HEK293 (cell line): Measurements from ENCODE around the gene SKIC8.

Experiments used
- CTCF ChIA-PET: fragments of 350-600 bp; formaldehyde crosslinking; extraction: SDS; loops from one replicate; lab custom pipeline; 2021; ENCODE audit warnings: antibody characterized with exemption; lab: Yijun Ruan, JAX
- POLR2A ChIA-PET: fragments of 300-600 bp; formaldehyde crosslinking; extraction: SDS; loops from one replicate; lab custom pipeline; 2020; ENCODE audit warnings: antibody characterized with exemption, inconsistent platforms; lab: Yijun Ruan, JAX
- H3K27ac ChIP-seq: fragments of 200-500 bp; sonication (Bioruptor generic); 2 replicates; pipeline ENCODE4 v1.5.1; 2014; ENCODE audit warnings: low read depth, low read length, control low read depth, inconsistent platforms; ENCODE audit errors: extremely low read depth
- H3K36me3 ChIP-seq, 2 experiments: fragments of 200-500 bp in 1 of 2; sonication (Bioruptor generic) in 1 of 2; 1 replicate in 1 of 2; 2 replicates in 1 of 2; pipeline ENCODE4 v1.5.1; 2014 to 2017; ENCODE audit warnings: inconsistent platforms in 2 of 2, low read length in 2 of 2; ENCODE audit not compliant: control insufficient read depth in 2 of 2, insufficient read depth in 1 of 2
- H3K4me1 ChIP-seq: fragments of 200-500 bp; sonication (Bioruptor generic); 2 replicates; pipeline ENCODE4 v1.5.1; 2014; ENCODE audit warnings: mild to moderate bottlenecking, low read length, inconsistent platforms; ENCODE audit not compliant: control insufficient read depth, insufficient read depth
- H3K4me3 ChIP-seq: 2 replicates; pipeline ENCODE4 v1.5.1; 2011; ENCODE audit warnings: low read depth, mild to moderate bottlenecking, control low read depth, low read length, moderate library complexity
- H3K9me3 ChIP-seq: fragments of 200-500 bp; sonication (Bioruptor generic); 2 replicates; pipeline ENCODE4 v1.5.1; 2014; ENCODE audit warnings: low read depth, low read length, inconsistent platforms; ENCODE audit not compliant: control insufficient read depth, insufficient read depth
- BCL11A ChIP-seq: fragments of 450-650 bp; formaldehyde crosslinking; IDR thresholded peaks from 2 replicates; pipeline ENCODE4 v1.5.1; 2016; ENCODE audit warnings: low read depth, missing biosample characterization, missing genetic modification characterization
- BCL11B ChIP-seq: fragments of 450-650 bp; formaldehyde crosslinking; IDR thresholded peaks from 2 replicates; pipeline ENCODE4 v1.5.1; 2016; ENCODE audit warnings: low read depth, missing biosample characterization, missing genetic modification characterization
- KLF8 ChIP-seq: fragments of 450-650 bp; formaldehyde crosslinking; IDR thresholded peaks from 2 replicates; pipeline ENCODE4 v1.5.1; 2016; ENCODE audit warnings: missing biosample characterization, missing genetic modification characterization
- KLF9 ChIP-seq: fragments of 450-650 bp; formaldehyde crosslinking; IDR thresholded peaks from 2 replicates; pipeline ENCODE4 v1.5.1; 2016; ENCODE audit warnings: missing biosample characterization, missing genetic modification characterization, low read depth
- MEIS1 ChIP-seq: sonication (generic); formaldehyde crosslinking; IDR thresholded peaks from 2 replicates; pipeline ENCODE4 v1.8.1; 2022; ENCODE audit warnings: missing genetic modification reagents, mild to moderate bottlenecking, borderline replicate concordance
- OVOL3 ChIP-seq: fragments of 450-650 bp; formaldehyde crosslinking; IDR thresholded peaks from 2 replicates; pipeline ENCODE4 v1.5.1; 2016; ENCODE audit warnings: missing biosample characterization, missing genetic modification characterization
- REPIN1 ChIP-seq: fragments of 450-650 bp; formaldehyde crosslinking; IDR thresholded peaks from 2 replicates; pipeline ENCODE4 v1.5.1; 2017; ENCODE audit warnings: missing biosample characterization, missing genetic modification characterization, low read depth
- TRIM28 ChIP-seq: IDR thresholded peaks from 2 replicates; pipeline ENCODE4 v1.6.1; 2011; ENCODE audit warnings: low read length, control low read depth, borderline replicate concordance
- ZBTB7A ChIP-seq: fragments of 450-650 bp; formaldehyde crosslinking; IDR thresholded peaks from 2 replicates; pipeline ENCODE4 v1.5.1; 2016; ENCODE audit warnings: low read depth, missing biosample characterization, missing genetic modification characterization
- ZNF132 ChIP-seq: fragments of 450-650 bp; formaldehyde crosslinking; IDR thresholded peaks from 2 replicates; pipeline ENCODE4 v1.5.1; 2017; ENCODE audit warnings: missing biosample characterization, missing genetic modification characterization, borderline replicate concordance
- ZNF146 ChIP-seq: fragments of 450-650 bp; formaldehyde crosslinking; IDR thresholded peaks from 2 replicates; pipeline ENCODE4 v1.5.1; 2016; ENCODE audit warnings: missing biosample characterization, missing genetic modification characterization
- ZNF221 ChIP-seq: fragments of 450-650 bp; formaldehyde crosslinking; IDR thresholded peaks from 2 replicates; pipeline ENCODE4 v1.5.1; 2017; ENCODE audit warnings: missing biosample characterization, missing genetic modification characterization, borderline replicate concordance
- ZNF24 ChIP-seq: fragments of 450-650 bp; formaldehyde crosslinking; IDR thresholded peaks from 2 replicates; pipeline ENCODE4 v1.5.1; 2016; ENCODE audit warnings: missing biosample characterization, missing genetic modification characterization
- ZNF266 ChIP-seq: fragments of 450-650 bp; formaldehyde crosslinking; IDR thresholded peaks from 2 replicates; pipeline ENCODE4 v1.5.1; 2016; ENCODE audit warnings: missing biosample characterization, missing genetic modification characterization, low read depth
- ZNF292 ChIP-seq: fragments of 450-650 bp; formaldehyde crosslinking; IDR thresholded peaks from 2 replicates; pipeline ENCODE4 v1.5.1; 2016; ENCODE audit warnings: low read depth, missing biosample characterization, missing genetic modification characterization, borderline replicate concordance
- ZNF350 ChIP-seq: fragments of 450-650 bp; formaldehyde crosslinking; IDR thresholded peaks from 2 replicates; pipeline ENCODE4 v1.5.0; 2017; ENCODE audit warnings: missing biosample characterization, mild to moderate bottlenecking, missing genetic modification characterization
- ZNF362 ChIP-seq: fragments of 450-650 bp; formaldehyde crosslinking; IDR thresholded peaks from 2 replicates; pipeline ENCODE4 v1.5.1; 2016; ENCODE audit warnings: missing biosample characterization, missing genetic modification characterization
- ZNF37A ChIP-seq: fragments of 450-650 bp; IDR thresholded peaks from 2 replicates; pipeline ENCODE4 v1.5.1; 2018; ENCODE audit warnings: missing biosample characterization, missing genetic modification characterization
- ZNF501 ChIP-seq: fragments of 450-650 bp; formaldehyde crosslinking; IDR thresholded peaks from 2 replicates; pipeline ENCODE4 v1.5.1; 2016; ENCODE audit warnings: missing biosample characterization, missing genetic modification characterization
- ZNF510 ChIP-seq: fragments of 450-650 bp; formaldehyde crosslinking; IDR thresholded peaks from 2 replicates; pipeline ENCODE4 v1.5.1; 2018; ENCODE audit warnings: mild to moderate bottlenecking, missing genetic modification characterization, missing biosample characterization; ENCODE audit not compliant: insufficient replicate concordance
- ZNF580 ChIP-seq: fragments of 450-650 bp; formaldehyde crosslinking; IDR thresholded peaks from 2 replicates; pipeline ENCODE4 v1.5.1; 2016; ENCODE audit warnings: missing biosample characterization, missing genetic modification characterization
- ZNF660 ChIP-seq: fragments of 450-650 bp; IDR thresholded peaks from 2 replicates; pipeline ENCODE4 v1.5.1; 2018; ENCODE audit warnings: missing biosample characterization, mild to moderate bottlenecking, missing genetic modification characterization
- ZNF677 ChIP-seq: fragments of 450-650 bp; IDR thresholded peaks from 2 replicates; pipeline ENCODE4 v1.5.0; 2018; ENCODE audit warnings: missing biosample characterization, mild to moderate bottlenecking, missing genetic modification characterization, moderate library complexity
- ZNF792 ChIP-seq: fragments of 450-650 bp; formaldehyde crosslinking; IDR thresholded peaks from 2 replicates; pipeline ENCODE4 v1.5.1; 2016; ENCODE audit warnings: missing biosample characterization, missing genetic modification characterization
- ZXDB ChIP-seq: fragments of 450-650 bp; formaldehyde crosslinking; IDR thresholded peaks from 2 replicates; pipeline ENCODE4 v1.5.1; 2016; ENCODE audit warnings: missing biosample characterization, missing genetic modification characterization
- TF ChIP-seq, protein P1 (sequence below): fragments of 450-650 bp; formaldehyde crosslinking; IDR thresholded peaks from 2 replicates; pipeline ENCODE4 v1.5.1; 2016; ENCODE audit warnings: missing biosample characterization, missing genetic modification characterization

The SKIC8 gene

DNA sequence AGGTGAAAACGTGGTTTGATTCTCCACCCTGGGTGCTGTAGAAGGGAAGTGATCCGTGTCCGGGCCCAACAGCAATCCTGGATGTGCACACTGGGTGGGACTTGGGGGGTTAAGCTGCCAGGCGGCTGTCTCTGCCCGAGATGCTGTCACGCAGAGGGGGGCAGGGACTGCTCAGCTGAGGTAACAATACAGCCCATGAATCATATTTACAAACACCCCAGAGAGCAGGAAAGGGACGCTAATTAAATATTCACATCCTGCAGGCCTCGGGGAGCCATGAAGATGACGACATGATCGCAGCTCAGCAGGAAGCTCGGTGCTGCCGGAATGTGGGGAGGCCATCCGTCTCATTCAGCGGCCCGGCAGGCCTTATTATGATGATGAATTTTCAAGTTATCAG, 22.8 kb upstream of the SKIC8 start (continued):
- TF ChIP-seq ZNF362, result no peak
- no peak for TF ChIP-seq OVOL3 (tag by site-specific recombination)
- TF ChIP-seq ZNF266, result no peak
- TF ChIP-seq ZNF660, result peak; percentile 99
- no peak for TF ChIP-seq REPIN1
- TF ChIP-seq ZNF146 (tag by site-specific recombination), result no peak
- no peak for TF ChIP-seq ZNF510 (tag by site-specific recombination)
- TF ChIP-seq ZNF24 (tag by site-specific recombination), result peak; percentile 90; the same call in 1 of the 2 replicates
- TF ChIP-seq ZNF221, result no peak
- no peak for TF ChIP-seq ZNF580 (tag by site-specific recombination)

DNA sequence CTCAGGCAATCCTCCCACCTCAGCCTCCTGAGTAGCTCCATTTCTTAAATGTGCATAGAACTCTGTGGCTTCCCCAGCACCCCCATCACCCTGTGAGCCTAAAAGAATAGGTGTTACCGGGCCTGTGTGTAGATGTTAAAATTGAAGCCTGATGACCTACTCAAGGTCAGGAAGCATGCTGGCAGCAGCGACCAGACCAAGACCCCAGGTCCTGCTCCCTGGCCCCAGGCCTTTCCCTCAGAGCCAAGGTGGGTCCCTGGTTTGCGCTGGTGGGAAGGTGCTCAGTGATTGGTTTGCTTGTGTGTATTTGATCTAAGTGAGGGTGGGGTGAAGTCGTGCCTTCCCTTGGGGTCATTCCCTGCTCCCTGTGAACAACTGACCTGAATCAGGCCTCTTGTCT, 22.4 kb upstream of the SKIC8 start:
- CTCF ChIA-PET, result interaction anchor here (0.6 to 0.7 kb wide), 2 partner anchors 151 to 347 kb away, joined by 3 to 5 read pairs; no protein-coding TSS in a partner anchor
- POLR2A ChIA-PET, result interaction anchor here (0.8 kb wide), 1 partner anchor 22 kb away, joined by 3 read pairs; the partner anchor contains the start of gene SKIC8
- H3K36me3 ChIP-seq, result no peaks in the 10 kb centered on the region
- H3K4me1 ChIP-seq, result no peaks in the 10 kb centered on the region; the same call in 1 of the 2 replicates
- H3K4me3 ChIP-seq, result no peak overlapping the region
- no peak overlapping the region for H3K27ac ChIP-seq
- no peak for TF ChIP-seq ZNF350 (tag by site-specific recombination)
- TF ChIP-seq ZNF501, result no peak
- no peak for TF ChIP-seq ZNF292 (tag by site-specific recombination)
- no peak for TF ChIP-seq MEIS1 (CRISPR knock-in tag)
- TF ChIP-seq ZNF37A (tag by site-specific recombination), result no peak
- no peak for TF ChIP-seq TRIM28
- TF ChIP-seq KLF9, result no peak
- TF ChIP-seq BCL11B, result no peak
- TF ChIP-seq ZNF792 (tag by site-specific recombination), result no peak
- TF ChIP-seq ZXDB (tag by site-specific recombination), result no peak
- TF ChIP-seq, all 188 proteins: peak for 0
- no peaks in the 10 kb centered on the region for H3K9me3 ChIP-seq

- no peaks in the 10 kb centered on the region for H3K36me3 ChIP-seq
- H3K4me3 ChIP-seq, result no peak overlapping the region
- CTCF ChIA-PET, result interaction anchor here (0.5 kb wide), 1 partner anchor 64 kb away, joined by 3 read pairs; no protein-coding TSS in a partner anchor
- POLR2A ChIA-PET, result interaction anchor here (0.9 kb wide), 1 partner anchor 21 kb away, joined by 5 read pairs; the partner anchor contains the start of gene SKIC8
- H3K27ac ChIP-seq, result no peak overlapping the region
- no peaks in the 10 kb centered on the region; the same call in 1 of the 2 replicates for H3K4me1 ChIP-seq
- TF ChIP-seq ZNF677 (tag by site-specific recombination), result no peak
- no peaks in the 10 kb centered on the region for H3K9me3 ChIP-seq
Measured at GRCh38 chr15:78321041-78321570, 21.7 kb upstream of the SKIC8 start.

DNA sequence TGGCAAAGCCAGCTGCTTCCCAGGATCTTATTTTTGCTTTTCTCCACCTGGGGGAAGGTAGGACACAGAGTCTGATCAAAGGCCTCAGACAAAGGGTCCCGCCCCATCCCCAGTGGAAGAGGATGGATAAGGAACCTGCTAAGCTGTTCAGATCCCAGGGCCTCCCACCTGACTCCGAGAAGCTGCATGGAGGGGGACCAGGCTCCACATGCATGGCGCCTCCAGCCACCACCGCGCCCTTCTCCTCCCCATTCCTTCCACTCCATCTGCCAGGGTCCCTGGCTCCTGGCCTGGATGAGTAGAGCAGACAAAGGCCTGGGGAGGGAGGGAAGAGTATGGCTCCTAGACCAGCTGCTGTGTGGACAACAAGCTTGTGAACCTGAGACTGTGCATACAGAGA, 20.8 kb upstream of the SKIC8 start:
- Histone ChIP-seq H3K9me3 (no peaks in the 10 kb centered on the region), H3K27ac (no peak overlapping the region), H3K36me3 (no peaks in the 10 kb centered on the region), H3K4me3 (no peak overlapping the region), H3K4me1 (no peaks in the 10 kb centered on the region; the same call in 1 of the 2 replicates)
- CTCF ChIA-PET, result no interaction called here
- POLR2A ChIA-PET, result no interaction called here
- TF ChIP-seq BCL11A (tag by site-specific recombination) (no peak), ZBTB7A (tag by site-specific recombination) (no peak), ZNF362 (no peak), ZNF132 (tag by site-specific recombination) (no peak), KLF8 (tag by site-specific recombination) (no peak)
- TF ChIP-seq, protein P1, sequence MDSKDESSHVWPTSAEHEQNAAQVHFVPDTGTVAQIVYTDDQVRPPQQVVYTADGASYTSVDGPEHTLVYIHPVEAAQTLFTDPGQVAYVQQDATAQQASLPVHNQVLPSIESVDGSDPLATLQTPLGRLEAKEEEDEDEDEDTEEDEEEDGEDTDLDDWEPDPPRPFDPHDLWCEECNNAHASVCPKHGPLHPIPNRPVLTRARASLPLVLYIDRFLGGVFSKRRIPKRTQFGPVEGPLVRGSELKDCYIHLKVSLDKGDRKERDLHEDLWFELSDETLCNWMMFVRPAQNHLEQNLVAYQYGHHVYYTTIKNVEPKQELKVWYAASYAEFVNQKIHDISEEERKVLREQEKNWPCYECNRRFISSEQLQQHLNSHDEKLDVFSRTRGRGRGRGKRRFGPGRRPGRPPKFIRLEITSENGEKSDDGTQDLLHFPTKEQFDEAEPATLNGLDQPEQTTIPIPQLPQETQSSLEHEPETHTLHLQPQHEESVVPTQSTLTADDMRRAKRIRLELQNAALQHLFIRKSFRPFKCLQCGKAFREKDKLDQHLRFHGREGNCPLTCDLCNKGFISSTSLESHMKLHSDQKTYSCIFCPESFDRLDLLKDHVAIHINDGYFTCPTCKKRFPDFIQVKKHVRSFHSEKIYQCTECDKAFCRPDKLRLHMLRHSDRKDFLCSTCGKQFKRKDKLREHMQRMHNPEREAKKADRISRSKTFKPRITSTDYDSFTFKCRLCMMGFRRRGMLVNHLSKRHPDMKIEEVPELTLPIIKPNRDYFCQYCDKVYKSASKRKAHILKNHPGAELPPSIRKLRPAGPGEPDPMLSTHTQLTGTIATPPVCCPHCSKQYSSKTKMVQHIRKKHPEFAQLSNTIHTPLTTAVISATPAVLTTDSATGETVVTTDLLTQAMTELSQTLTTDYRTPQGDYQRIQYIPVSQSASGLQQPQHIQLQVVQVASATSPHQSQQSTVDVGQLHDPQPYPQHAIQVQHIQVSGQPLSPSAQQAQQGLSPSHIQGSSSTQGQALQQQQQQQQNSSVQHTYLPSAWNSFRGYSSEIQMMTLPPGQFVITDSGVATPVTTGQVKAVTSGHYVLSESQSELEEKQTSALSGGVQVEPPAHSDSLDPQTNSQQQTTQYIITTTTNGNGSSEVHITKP (tag by site-specific recombination), result no peak
